ENCODE data around the gene ARSI.
A peak's percentile ranks its signal among the peaks of the same experiment; 100 is the strongest.

Gene ARSI

DNA sequence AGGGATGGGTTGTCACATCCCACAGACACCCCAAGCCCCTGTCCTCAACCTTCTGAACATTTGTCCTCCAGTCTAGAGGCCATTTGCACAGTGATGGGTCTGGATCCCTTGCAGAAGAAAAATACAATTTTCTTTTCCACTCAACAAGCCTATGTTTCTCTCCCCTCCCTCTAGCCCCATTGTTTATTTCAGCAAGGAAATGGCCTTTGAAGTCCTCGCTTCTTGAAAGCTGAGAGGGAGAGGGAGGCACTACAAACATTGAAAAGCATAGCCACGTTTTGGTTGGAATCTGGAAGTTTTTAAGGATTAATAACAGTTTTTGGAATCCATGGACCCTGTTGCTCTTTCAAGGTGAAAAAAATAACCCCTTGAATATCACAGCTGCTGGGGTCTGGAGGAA, 24.0 kb upstream of the ARSI start:
- DNase-seq (ENCODE audit: low spot score), result no peak

DNA sequence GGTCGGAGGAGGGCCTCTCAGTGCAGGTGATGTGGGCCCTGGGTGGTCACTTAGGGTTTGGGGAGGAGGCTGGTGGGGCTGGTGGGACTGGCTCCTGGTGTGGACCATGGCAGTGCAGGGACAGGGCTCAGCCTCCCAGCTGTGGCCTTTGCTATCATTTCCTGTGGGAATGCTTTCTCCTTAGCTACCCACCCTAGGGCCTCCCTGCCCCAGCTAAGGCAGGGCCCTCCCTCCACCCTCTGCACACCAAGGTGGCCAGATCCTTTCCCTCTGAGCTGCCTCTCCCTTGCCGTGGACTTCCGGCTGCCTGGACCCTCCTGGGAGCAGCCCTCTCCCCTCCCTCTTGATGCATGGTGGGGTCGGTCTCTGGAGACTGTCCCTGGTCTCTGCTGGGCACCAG, 22.7 kb upstream of the ARSI start:
- no peak for DNase-seq (ENCODE audit: low spot score)

DNA sequence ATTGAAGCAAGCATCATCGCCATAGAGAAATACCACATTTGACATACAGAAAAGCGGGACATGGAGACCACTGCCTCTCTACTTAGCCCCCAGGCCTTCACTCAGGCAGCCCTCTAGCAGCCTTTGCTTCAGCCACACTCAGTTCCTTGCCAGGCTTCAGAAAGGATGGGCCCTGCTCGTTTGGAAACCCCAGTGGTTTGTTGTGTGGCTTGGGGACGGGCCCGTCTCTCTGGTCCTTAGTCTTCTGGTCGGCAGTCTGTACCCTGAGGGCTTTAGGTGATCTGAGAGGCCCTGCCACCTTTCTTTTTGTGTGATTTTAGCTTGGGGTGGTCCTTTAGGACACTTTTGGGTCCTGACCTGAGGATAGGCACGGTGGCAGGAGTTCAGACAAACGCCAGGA, 21.1 kb upstream of the ARSI start:
- no peak for DNase-seq (ENCODE audit: low spot score)

DNA sequence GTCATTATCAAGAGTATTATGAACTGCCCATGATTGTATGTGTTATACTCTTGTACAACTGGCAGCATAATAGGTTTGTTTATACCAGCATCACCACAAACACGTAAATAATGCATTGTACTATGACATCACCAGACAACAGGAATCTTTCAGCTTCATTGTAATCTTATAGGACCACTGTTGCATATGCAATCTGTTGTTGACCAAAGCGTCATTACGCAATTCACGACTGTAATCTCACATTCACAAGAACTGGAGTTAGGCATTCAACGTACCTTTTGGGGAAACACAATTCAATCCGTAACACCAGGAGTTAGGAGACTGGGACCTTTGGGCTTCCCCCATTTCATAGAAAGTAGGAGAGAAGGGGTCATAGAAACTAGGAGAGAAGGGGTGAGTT, 20.4 kb upstream of the ARSI start:
- no peak for DNase-seq (ENCODE audit: low spot score)

DNA sequence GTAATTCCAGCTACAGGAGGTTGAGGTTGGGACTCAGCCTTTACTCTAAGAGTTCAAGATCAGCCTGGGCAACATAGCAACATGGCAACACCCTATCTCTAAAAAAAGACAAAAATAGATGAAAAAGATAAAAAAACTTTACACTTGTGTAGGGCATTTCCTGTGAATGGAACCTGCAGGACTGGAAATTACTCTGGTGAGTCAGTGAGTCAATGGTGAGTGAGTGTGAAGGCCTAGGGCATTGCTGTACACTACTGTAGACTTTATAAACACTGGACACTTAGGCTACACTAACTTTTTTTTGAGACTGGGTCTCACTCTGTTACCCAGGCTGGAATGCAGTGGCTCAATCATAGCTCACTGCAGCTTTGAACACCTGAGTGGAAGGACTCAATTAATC, 19.5 kb upstream of the ARSI start:
- DNase-seq (ENCODE audit: low spot score), result no peak

DNA sequence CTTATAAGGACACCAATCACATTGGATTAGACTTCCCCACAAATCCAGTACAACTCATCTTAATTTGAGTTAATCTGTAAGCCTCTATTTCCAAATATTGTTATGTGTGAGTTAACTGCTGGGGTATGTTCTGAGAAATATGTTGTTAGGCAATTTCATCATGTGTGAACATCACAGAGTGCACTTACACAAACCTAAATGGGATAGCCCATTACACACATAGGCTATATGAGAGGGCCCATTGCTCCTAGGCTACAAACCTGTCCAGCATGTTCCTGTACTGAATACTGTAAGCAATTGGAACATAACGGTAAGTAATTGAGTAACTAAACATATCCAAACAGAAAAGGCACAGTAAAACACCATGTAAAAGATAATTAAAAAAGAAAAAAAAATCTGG, 19.1 kb upstream of the ARSI start:
- DNase-seq (ENCODE audit: low spot score), result no peak

DNA sequence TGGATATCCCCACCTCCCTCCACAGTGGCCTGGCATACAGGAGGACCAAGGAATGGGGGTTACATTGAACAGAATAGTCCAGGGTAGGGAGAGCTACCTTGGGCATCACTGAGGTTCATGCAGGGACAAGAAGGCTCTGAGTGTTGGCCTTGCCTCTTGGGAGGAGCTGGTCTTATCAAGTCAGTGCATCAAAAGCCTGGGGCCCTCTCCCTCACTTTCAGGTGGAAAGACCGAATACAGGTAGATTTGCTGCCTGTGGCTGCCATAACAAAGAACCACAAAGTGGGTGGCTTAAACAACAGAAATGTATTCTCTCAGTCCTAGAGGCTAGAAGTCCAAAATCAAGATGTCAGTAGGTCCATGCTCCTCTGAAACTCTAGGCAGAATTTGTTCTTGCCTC, 18.5 kb upstream of the ARSI start:
- DNase-seq (ENCODE audit: low spot score), result no peak

DNA sequence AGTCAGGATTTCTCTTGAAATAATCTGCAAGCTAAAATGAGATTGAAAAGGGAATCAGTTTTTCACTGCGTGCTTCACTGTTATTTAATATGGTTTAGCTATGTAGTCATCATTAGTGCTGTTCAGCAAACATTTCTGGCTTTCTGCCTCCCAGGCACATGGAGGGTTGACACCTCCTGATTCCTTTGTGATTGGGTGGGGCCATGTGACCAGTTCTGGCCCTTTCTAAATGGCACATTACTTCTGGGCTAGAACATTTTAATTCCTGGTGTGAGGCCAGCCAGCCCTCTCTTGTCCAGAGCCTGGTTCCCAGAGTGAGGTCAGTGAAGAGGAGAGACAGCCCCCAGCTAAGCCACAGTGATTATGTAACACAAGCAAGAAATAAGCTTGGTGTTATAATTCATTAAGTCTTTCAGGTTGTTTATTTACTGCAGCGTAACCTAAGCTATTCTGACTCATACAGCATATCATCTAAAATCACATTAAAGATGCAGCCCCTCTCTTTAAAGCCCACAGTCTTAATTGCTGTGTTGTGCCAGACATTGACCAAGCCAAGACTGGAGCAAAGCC, 17.4 kb upstream of the ARSI start:
- DNase-seq (ENCODE audit: low spot score), result peak; percentile 81

DNA sequence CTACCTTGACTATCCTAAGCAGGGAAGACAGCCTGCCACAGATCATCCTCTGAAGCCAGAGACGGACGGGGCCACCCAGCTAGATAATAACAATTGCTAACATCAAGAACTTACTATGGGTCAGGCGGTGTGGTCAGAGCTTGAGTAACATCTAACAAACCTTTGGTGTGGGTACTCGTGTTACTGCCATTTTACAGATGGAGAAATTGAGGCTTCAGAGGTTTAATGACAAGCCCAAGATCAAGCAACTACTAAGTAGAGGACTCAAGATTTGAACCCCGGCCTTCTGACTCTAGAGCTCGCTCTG, 16.7 kb upstream of the ARSI start:
- DNase-seq (ENCODE audit: low spot score), result no peak

DNA sequence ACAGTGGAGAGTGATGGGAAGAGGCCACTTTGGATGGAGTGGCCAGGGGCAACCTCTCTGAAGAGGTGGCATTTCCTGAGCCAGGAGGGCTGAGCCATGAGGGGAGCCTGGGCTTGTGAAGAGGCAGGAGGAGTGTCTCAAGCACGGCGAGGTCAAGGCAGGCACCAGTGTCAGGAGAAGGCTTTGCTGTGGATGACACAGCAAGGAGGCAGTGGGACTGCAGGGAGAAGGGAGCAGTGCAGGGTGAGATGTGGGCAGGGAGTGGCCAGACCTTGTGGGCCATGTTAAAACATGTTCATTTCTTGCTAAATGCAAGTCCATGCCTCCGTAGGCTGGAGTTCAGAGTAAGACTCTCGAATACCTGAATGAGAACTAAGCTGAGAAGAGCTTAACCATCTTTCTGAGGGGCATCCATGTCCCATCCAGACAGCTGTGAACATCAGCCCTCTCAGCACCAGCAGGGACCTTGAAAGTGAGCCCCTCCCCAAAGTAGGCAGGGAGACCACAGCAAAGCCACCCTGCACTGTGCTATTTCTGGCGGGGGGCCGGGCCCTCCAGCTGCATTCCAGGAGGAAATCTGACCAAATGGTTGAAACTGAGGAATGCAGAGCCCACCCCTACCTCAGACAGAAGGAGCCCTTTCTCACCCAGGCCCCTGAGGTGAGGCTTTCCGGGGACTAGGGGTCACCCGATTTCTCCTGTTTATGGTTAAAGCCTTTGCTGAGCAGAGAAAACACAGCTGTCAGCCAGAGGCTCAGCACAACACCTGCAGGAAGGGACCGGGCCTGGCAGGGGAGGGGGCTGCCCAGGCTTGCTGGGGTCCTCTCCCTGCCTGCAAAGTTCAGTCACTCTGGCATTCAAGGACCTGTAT, 16.1 kb upstream of the ARSI start:
- no peak for DNase-seq (ENCODE audit: low spot score)

DNA sequence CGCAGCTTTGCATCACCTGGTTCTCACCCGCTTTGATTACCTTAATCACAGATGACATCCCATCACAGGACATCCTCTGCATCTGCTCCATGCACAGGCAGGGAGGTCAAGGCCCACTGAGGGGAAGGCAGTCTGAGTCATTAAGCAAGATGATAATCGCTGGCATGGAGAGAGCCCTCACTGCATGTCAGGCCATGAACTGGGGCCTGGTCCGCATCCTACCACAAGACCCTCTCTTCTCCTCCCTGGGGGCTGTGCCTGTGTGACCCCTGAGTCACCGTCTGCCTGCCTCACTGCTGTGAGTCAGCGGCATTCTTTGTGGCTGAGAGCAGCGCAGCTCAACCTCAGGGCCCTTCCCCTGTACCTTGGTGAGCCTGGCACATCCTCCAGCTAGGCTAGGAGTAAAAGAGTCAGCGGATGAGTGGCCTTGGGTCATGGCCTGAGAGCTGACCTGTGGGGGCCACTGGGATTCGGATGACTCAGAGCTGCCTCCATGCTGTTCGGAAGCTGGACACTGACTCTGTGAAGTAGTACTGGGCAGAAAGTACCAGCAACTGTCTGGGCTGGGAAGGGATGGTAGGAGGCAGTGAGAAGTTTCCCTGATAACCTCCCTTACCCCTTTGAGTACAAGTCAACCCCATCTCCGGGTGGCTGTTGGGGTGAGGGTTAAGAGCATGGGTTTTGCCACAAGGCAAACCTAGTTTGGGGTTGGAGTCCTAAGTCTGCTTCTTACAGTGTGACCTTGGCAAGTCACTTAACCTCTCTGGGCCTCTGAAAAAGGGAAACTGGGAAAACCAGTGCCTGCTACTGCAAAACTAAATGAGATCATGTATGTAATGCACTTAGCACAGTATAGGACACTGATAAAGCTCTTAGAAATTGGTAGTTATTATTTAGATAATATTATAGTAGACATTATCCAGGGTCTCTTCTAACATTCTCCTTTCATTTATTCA, 14.6 kb upstream of the ARSI start:
- DNase-seq (ENCODE audit: low spot score), result peak; percentile 89

DNA sequence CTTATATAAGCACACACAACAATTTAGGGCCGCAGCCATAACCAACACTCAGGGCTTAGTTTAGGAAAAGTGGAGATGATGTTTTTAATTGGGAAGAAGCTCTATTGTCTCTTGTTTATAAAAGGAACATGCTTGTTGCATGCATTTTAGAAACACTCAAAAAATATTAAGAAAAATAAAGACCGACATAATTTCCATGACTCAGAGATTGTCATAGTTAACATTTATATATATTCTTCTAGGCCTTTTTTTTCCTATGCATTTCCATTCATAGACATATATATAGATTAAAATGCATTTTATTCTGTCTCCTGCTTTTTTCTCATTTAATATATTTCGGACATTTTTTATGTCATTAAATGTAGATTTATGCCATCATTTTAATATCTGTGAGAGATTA, 13.6 kb upstream of the ARSI start:
- no peak for DNase-seq (ENCODE audit: low spot score)

DNA sequence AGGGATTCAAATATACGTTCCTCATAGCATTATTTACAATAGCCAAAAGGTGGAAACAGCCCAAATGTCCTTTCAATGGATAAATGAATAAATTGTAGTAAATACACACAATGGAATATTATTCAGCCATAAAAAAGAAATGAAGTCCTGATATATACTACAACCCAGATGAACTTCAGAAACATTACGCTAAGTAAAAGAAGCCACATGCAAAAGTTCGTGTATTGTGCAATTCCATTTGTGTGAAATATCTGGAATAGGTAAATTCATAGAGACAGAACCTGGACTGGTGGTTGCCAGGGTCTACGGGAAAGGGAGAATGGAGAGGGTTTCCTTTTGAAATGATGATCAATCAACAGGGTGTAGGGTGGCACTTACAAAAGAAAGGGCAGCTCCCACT, 12.5 kb upstream of the ARSI start:
- no peak for DNase-seq (ENCODE audit: low spot score)

DNA sequence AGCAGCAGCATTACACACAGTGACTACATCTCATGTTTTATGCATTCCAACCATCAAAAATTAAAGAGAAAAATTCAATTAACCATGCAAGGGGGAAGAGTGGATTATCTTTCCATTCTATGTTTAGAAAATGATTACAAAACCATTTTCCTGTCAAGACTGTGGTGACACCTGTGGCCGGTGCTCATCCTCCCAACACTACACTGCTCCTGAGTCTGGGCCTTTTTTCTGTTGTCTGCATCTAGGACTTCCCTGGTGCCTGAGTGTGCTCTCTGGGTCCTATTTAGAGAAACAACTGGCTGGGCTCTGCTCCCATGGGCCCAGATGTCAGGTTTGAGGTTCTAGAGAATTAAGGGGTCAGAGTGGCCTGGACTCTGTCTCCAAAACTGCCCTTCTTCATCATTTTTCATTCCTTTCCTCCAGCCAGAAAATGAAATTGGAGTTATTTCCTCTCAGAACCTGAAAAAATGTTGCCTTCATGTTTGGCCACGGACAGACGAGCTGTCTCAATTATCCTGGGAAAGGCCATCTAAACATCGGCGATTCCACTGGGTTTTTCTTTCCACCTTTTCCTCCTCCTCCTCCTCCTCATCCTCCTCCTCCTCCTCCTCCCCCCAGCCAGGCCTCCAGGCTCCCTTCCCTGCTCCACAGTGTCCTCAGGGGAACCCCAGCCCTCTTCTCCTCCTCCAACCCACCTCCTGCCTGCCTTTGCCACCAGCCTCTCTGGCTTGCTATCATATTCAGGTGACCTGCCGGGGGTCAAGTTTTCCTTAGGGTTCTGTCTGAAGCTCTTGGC, 11.4 kb upstream of the ARSI start:
- no peak for DNase-seq (ENCODE audit: low spot score)

DNA sequence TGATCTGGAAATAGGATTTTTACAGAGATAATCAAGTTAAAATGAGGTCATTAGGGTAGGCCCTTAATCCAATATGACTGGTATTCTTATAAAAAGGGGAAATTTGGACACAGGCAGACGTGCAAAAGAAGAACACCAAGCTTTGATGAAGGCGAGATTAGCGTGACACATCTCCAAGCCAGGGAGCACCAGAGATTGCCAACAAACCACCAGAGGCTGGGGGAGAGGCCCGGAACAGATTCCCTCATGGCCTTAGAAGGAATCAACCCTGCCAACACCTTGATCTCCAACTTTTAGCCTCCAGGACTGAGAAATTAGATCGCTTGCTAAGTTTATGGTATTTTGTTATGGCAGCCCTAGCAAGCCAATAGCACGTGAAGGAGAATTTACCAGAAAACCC, 10.8 kb upstream of the ARSI start:
- DNase-seq (ENCODE audit: low spot score), result no peak

DNA sequence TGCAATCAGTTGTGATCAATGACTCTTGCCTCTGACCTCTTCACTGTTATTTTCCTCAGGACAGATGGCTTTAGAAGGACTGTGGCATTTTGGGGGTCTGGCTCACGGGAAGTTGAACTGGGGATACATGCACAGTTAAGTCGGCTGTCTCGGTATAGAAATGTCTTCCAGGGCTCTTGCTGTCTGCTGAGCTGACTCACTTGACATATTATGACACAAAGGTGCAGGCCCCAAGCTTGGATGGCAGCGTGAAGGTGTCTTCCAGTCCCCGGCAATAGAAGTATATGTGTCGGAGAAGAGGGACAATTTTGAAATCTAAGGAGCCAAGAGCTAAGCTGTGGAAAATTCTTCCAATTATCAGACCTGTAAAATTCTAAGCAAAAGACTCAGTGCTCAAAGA, 9.8 kb upstream of the ARSI start:
- no peak for DNase-seq (ENCODE audit: low spot score)

DNA sequence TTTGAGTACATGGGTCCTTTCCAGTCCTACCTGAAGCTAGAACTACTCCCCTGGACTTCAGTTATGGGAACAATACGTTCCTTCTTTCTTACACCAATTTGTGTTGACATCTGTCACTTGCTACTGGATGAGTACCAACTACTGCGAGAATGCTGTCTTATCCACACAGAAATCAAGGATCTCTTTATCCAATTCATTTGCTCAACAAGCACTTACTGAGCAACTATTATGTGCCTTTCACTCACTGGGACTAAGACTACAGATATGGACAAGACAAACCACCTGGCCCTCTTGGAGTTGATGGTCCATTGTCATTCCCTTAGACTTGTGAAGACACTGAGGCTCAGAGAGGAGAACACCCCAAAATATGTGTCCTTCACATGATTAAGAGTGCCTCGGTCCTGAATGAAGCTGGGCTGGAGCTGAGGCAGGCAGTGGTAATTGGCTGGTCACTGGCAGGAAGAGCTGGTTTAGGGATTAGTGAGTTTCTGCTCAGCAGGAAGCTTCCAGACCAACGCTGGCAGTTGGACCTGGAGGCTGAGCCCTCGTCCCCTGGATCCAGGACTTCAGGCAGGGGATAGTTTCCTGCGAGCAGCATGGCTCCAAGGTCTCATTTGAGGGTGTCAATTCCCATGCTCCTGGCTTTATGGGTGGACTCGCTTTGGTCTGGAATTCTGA, 8.4 kb upstream of the ARSI start:
- DNase-seq (ENCODE audit: low spot score), result no peak

DNA sequence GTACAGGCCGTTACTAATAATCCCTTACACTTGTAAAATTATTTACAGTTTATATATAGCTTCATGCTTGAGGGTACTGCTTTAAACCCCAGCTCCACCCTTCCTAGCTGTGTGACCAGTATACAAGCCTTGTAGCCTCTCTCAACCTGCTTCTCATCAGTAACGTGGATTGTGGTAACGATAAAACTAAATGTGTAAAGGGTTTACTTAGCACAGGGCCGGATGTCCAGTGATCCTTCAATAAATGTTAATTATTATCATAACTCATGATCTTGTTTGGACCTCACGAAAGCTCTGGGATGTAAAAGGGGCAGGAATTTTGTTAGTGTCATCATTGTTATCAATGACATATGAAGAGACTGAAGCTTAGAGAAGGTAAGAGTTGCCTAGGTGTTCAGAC, 7.5 kb upstream of the ARSI start:
- no peak for DNase-seq (ENCODE audit: low spot score)

DNA sequence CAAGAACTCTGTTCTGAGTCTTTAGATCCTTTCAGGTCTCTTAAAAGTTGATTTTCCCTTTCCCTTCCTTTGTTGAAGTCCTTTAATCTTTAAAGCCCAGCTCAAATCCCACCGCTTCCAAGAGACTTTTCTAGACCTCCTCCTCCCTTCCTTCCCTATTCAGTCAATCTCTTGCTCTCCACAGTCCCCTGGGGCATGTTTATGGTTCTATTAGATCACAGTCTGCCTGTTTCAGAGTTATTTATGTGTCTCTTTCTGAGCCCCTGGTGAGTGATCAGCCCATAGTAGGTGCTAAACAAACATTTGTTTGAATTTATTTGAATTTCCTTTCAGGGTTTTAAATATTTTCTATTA, 7.2 kb upstream of the ARSI start:
- DNase-seq (ENCODE audit: low spot score), result no peak

DNA sequence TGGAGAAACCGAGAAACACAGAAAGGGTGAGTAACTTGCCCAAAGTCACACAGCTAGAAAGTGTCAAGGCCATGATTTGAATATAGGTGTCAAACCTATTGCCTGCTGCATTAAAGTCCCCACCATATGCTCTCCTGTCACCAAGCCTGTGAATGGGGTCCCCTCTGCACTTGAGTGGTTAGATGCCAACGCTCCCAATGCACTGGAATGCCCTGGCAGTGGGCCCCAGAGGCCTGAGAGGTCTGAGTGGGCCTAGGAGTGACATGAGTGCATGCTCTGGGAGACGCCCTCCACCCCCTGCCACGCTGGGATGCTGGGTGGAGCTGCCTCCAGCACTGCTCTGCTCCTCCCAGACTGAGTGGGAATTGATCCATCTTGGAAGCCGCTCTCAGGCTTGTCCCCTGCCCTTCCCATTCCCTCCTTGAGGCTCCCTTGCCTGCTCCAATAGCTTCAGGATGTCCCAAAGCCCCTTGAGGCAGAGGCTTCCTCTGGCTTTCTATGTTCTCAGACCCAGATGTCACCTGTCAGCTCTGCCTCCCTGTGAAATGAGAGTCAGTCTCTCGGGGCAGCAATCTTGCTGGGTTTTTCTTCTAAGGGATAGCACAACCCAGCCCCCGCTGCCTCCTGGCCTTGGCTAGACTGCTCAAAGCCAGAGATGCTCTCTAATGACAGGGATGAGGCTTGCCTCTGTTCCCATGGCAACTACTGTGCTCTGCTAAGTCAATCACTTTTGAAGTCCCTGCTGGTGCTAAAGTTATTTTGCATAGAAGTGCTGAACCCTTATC, 6.6 kb upstream of the ARSI start:
- no peak for DNase-seq (ENCODE audit: low spot score)

Measured in GM03348 (cell line).